HG03571 (cell line): ENCODE measurements around the gene PLA2G5.
"Not testable (repeated sequence)": the region's sequence is repeated elsewhere in the genome, so short reads cannot be mapped to it uniquely, and the experiment has no call there.

ENCODE experiments used
- ATAC-seq: cut with Tn5 transposase; IDR thresholded peaks from one replicate; pipeline ENCODE4 v1.9.1; 2021; ENCODE audit not compliant: unreplicated experiment

Gene PLA2G5

GRCh38 chr1:20069874-20070273 is at the start of gene PLA2G5:
PLA2G5 (plus strand) TSS chr1:20070194; CDS start chr1:20084831, 14,637 bp downstream.
- ATAC-seq, result no peak

GRCh38 chr1:20028125-20028524 is 41.9 kb upstream of the PLA2G5 start:
- ATAC-seq, result no peak

- ATAC-seq, result no peak
These were observed 41.3 kb upstream of the PLA2G5 start for GRCh38 chr1:20028726-20029125.

GRCh38 chr1:20029178-20029912 is 40.6 kb upstream of the PLA2G5 start:
- no peak for ATAC-seq

- ATAC-seq, result not testable (repeated sequence)
These were observed 39.4 kb upstream of the PLA2G5 start for GRCh38 chr1:20030436-20031151.

- ATAC-seq, result no peak
These were observed 38.8 kb upstream of the PLA2G5 start for GRCh38 chr1:20031161-20031560.

- no peak for ATAC-seq
These were observed 38.2 kb upstream of the PLA2G5 start for GRCh38 chr1:20031836-20032235.

- ATAC-seq, result no peak
These were observed 37.6 kb upstream of the PLA2G5 start for GRCh38 chr1:20032425-20032824.

- no peak for ATAC-seq
These were observed 36.6 kb upstream of the PLA2G5 start for GRCh38 chr1:20033420-20033819.

GRCh38 chr1:20035114-20035513 is 34.9 kb upstream of the PLA2G5 start:
- ATAC-seq, result no peak

- no peak for ATAC-seq
These were observed 32.1 kb upstream of the PLA2G5 start for GRCh38 chr1:20037877-20038276.

- ATAC-seq, result no peak
These were observed 22.9 kb upstream of the PLA2G5 start for GRCh38 chr1:20047096-20047495.

- ATAC-seq, result no peak
These were observed 21.4 kb upstream of the PLA2G5 start for GRCh38 chr1:20048563-20048962.

GRCh38 chr1:20049056-20049798 is 20.8 kb upstream of the PLA2G5 start:
- not testable (repeated sequence) for ATAC-seq

GRCh38 chr1:20051218-20051829 is 18.7 kb upstream of the PLA2G5 start:
- ATAC-seq, result no peak

GRCh38 chr1:20052386-20052785 is 17.6 kb upstream of the PLA2G5 start:
- ATAC-seq, result no peak

- no peak for ATAC-seq
These were observed 12.0 kb upstream of the PLA2G5 start for GRCh38 chr1:20057886-20058420.

GRCh38 chr1:20058531-20058930 is 11.5 kb upstream of the PLA2G5 start:
- ATAC-seq, result no peak

GRCh38 chr1:20059847-20060246 is 10.1 kb upstream of the PLA2G5 start:
- ATAC-seq, result no peak

- ATAC-seq, result not testable (repeated sequence)
These were observed 9.2 kb upstream of the PLA2G5 start for GRCh38 chr1:20060791-20061190.

GRCh38 chr1:20061866-20062265 is 8.1 kb upstream of the PLA2G5 start:
- ATAC-seq, result no peak
